Hippocampal formation (tissue), 2 donors: Measurements from ENCODE around the gene C1QTNF6.

ENCODE experiments used
- DNase-seq, 2 donors: peaks; one replicate each; lab custom pipeline; 2025; lab: John Stamatoyannopoulos, UW

The C1QTNF6 gene

DNA sequence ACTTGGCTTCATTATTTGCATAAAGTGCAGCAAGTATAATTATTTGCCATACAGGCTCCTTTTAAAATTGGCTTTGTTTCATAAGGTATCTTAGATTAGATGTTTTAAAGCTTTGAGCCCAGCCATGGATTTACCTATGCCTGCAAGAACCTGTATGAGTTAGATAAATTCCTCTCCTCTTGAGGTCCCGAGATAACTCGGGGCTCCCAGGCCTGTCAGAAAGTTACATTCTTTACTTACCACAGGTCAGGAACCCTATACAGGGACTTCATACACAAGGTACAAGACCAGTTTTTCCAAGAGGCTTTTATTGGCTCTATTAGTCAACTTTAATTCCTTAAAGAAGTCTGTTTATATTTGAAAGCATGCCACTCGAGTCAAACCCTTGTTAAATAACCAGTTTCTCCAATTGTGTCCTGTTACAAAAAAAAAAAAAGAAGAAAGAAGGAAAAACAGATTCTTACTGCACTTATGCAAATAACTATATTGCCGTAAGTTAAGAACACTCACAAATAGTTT, 2.3 kb upstream of the C1QTNF6 start:
- DNase-seq = no peak

DNA sequence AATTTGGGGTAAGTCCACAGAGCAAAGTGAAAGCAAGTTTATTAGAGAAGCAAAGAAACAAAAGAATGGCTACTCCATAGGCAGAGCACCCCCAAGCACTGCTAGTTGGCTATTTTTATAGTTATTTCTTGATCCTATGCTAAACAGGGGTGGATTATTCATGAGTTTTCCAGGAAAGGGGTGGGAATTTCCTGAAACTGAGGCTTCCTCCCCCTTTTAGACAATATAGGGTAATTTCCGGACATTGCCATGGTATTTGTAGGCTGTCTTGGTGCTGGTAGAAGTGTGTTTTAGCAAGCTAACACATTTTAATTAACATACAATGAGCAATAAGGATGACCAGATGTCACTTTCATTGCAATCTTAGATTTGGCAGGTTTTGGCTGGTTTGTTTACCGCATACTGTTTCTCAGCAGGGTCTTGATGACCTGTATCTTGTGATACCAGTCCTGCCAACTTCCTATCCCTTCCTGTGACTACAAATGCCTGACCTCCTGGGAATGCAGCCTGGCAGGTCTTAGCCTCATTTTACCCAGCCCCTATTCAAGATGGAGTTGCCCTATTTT, 937 bp upstream of the C1QTNF6 start:
- DNase-seq = no peak

DNA sequence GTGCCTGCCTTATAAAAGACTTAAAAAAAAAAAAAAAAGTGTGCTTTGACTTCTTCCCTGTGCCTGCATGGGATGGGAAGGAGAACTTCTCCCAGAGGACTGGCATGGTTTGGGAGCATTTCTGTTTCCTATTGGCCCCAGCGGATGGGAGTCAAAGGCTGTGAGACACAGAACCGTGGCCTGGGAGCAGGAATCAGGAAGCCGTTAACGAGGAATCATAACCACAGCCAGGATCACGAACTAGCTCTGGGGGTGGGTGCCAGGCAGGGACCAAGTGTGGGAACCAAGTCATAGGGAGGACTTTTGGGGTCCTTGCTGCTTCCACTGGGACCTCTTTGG, 526 bp downstream of the C1QTNF6 start:
- DNase-seq = no peak

DNA sequence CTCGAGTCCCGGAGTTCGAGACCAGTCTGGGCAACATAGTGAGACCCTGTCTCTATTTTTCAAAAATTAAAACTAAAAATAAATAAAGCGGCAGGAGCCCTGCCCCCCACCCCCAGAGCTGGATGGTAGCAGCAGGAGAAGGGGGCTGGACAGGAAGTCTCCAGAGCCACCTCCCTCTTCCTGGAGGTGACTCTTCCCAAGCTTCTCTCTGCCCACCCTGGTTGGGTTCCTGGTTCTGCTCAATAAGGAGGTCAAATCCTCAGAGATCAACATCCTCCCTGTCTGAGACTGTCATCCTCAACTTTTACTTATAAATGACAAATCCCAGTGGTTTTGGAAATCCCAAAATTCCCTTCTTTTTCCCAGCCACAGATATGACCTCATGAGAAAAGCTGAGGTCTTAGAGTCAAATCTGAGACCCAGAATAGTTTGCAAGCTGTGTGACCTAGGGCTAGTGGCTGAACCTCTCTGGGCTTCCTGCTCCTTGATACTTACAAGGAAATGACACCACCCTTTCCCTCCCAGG, 987 bp downstream of the C1QTNF6 start:
- no peak for DNase-seq

DNA sequence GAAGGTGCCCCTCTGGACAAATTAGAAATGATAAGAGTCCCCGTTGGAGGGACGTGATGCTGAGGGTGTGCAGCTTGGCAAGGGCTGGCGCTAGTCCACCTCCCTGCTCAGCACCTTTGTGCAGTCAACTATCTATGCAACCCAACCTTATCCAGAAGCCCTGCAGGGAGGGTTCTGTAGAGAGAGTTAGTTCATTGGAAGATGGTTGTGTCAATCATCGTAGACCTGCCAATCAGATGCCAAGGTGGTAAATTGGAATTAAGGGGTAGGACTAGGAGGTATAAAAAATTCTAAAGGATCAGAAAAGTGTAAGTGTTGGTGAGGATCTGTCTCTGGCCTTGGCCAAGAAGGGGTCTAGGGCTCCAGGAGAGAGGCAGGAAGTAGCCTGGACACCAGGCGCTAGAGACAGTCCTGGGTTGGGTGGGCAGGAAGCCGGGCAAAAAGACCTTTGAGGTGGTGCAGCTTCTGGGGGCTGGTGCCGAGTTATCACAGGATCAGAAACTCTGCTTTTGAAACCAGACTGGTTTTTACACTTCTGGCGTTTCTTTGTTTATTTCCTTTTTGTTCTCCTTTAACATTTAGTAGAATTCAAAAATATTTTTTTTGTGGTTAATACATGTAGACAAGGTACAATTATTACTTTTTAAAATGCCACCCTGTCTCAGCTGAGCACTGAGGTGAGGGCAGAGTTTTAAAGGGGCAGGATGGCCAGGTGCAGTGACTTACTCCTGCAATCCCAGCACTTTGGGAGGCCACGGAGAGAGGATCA, 1.6 kb downstream of the C1QTNF6 start:
- DNase-seq = no peak

DNA sequence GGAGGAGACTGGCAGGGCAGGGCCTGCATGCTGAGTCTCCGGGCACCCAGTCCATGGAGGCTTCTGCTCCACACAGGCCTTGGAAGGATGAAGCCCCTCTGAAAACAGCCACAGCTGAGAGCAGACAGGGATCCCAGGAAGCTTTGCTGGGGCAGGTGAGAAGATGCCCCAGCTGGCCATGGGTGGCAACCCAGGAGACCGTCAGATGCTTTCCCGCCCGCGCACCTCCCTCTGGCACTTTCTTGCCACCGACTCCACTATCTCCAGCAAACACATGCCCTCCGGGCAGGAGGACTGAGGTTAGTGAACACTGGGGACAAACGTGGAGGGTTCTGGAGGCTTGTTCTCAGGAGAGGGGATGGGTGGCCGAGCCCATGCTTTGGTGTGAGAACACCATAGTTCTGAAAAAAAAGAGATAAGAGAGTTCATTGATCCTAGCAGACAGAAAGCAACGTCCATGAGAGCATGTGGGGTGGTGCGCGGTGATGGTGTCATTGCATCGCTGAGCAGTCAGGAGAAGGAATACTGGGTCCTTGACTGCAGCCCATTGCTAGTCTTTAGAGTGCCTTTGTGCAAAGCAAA, 2.3 kb downstream of the C1QTNF6 start:
- no peak for DNase-seq

DNA sequence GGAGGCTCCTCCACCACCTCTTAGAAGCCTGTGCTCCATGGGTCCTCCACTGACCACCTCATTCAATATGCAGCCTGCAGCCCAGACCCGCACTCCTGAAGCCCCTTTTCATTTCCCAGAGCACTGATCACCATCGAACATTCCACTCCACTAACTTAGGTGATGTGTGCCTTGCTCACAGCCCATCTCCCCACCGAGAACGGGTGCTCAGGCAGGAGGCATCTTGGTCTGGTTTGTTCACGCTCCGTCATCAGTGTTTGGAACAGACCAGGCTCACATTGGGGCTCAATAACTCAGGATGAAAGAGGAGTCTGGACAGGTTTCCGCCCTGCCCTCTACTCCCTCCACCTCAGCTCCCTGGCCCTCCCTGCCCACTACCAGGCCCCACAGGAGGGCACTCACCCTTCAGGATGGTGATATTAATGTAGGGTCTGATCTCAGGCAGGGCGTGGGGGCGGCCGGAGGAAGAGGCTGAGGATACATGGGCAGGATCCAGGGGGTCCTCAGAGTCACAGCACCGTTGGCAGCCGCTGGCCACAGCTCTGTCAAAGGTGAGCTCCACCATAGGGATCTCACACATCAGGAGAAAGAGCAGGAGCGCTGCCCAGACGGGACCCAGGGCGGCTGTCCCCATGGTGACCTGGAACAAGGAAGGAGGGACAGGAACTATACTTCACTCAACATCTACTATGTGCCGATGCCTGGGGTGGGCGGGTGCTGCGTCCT, 3.1 kb downstream of the C1QTNF6 start:
- no peak for DNase-seq

DNA sequence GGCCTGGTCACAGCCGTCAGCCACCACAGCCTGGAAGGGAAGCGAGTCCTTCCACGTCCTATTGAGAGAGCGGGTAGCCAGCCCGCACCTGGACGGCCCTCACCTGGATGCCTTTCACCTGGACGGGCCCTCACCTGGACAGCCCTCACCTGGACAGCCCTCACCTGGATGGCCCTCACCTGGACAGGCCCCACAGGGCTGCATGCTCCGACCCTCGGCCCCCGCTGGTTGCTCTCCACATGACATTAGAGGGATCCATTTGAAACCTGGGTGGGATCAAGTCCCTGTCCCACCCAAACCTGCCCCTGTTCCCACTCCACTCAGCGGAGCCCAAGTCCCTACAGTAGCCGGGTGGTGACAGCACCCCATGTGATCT, 3.7 kb downstream of the C1QTNF6 start:
- DNase-seq = no peak

DNA sequence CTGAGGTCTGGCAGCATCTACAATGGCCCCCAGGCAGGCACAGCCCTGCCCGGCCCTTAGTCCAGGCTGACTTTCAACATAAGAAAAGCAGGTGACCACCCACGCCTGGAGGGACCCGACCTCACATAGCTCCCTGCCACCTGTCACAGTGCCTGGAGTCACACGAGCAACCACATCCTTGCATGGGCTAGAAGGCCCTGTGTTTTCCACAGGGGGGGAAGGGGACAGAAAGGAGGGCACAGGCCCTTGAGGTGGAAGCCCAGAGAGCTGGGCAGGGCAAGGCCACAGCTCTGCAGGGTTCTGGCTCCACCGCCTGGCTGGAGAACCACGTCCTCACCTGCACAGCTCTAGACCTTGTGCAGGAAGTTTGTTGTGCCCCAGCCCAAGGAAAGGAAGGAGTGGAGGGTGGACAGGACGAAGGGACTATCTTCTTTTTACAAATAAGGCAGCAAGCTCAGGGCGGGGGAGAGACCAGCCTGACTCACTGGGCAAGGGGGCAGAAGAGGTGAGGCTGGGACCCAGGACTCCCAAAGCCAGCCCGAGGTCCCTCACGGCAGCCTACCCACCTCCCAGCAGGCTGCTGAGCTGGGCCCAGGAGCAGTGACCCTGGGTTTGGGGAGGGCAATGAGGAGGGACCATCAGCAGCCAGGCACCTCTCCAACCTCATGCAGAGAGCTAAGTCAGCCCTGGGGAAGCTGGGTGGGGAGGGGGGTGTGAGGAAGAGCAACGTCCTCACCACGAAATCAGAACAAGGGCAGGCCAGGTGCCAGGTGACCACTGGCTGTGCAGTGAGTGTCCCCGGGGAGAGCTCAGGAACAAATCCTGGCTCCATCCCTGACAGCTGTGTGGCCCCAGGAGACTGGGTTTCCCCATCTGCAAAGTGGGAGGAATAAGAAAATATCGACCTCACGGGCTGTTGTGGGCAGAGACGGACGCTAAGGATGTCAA, 4.3 kb downstream of the C1QTNF6 start:
- no peak for DNase-seq

DNA sequence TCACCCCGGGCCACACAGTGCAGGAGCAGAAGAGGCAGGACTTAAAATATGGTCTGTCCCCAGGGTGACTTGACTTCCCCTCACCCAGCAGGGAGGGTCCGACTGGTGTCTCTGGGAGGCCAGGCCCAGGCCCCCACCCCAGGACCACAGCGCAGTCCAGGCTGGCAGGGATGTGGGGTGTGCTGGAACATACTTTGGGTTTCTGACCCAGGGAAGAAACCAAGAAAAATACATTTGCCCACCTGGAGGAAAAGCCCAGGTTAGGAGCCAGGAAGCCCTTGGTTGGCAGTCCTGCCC, 5.2 kb downstream of the C1QTNF6 start:
- no peak for DNase-seq

DNA sequence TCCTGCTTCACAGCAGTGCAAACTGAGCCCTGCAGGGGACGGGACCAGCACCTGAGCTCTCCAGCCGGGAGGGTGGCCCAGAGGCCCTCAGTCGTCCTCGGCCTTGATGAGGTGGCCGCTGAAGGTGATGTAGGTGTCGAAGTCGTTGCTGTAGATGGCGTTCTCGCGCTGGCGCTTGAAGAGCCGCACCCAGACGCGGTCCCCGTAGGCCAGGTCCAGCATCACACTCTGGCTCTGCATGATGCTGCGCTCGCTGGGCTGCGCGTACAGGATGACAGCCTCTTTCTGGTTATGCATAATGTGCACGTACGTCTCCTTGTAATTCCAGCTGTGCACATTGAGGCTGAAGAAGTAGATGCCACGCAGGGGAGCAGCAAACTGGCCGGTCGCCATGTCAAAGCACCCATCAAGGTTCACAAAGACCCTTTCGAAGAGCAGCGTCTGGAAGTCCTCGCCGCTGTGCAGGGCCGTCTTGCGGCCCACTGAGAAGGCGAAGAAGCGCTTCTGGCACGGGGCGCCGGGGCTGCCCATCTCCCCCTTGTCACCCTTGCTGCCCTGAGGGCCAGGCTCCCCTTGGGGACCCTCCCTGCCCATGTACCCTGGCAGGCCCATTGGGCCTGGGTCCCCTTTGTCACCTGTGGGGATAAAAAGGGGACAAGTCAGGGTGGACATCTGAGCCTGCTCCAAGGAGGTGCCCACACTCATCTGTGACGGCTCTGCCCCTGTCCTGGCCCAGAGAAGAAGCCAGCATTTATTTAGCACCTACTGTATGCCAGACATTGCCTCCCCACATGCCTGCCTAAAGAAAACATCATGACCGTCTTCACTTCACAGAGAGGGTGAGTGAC, 5.7 kb downstream of the C1QTNF6 start:
- no peak for DNase-seq

DNA sequence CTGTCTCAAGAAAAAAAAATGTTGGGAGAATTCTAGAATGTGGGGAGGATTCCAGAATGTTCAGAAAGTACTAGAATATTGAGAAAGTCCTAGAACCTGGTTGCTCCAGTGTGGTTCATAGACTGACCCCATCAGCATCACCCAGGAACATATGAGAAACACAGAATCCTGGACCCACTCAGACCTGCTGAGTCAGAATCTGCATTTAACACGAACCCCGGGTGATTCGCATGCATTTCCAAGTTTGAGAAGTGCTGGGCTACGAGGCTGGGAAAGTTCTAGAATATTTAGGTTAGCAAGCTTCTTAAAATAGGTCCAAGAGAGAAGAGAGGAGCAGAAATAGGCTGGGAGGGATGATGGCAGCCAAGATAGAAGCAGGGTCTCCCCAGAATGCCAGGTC, 6.4 kb downstream of the C1QTNF6 start:
- no peak for DNase-seq

DNA sequence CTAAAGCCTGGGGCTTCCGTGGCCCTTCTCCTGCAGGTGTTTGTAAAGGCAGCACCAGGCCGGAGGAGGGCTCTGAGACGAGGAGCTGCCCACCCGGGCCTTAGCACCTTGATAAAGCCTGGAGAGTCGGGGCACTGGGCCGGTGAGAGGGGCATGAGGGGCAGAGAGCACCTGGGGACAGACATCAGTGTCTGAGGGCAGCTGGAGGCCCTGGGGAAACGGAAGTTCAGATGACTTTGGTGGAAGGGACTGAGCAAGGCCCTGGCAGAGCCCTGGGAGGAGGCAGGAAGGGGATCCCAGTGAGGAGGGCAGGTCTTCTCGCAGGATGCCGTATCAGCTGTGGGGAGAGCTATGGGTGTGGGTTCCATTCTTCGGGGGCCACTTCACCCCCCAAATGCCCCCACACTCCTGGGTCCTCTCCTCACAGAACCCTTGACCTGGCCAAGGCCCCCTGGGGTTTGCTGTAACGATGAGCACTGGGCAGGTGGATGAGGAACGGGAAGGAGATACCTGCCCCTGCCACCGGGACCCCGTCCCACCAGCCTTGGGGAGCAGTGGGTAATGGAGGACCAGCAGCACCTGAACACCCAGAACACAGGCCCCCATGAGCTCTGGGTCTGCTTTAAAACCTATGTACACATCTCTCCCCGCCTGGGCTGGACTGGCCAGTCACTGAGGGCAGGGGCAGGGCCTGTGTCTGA, 7.4 kb downstream of the C1QTNF6 start:
- DNase-seq = no peak

DNA sequence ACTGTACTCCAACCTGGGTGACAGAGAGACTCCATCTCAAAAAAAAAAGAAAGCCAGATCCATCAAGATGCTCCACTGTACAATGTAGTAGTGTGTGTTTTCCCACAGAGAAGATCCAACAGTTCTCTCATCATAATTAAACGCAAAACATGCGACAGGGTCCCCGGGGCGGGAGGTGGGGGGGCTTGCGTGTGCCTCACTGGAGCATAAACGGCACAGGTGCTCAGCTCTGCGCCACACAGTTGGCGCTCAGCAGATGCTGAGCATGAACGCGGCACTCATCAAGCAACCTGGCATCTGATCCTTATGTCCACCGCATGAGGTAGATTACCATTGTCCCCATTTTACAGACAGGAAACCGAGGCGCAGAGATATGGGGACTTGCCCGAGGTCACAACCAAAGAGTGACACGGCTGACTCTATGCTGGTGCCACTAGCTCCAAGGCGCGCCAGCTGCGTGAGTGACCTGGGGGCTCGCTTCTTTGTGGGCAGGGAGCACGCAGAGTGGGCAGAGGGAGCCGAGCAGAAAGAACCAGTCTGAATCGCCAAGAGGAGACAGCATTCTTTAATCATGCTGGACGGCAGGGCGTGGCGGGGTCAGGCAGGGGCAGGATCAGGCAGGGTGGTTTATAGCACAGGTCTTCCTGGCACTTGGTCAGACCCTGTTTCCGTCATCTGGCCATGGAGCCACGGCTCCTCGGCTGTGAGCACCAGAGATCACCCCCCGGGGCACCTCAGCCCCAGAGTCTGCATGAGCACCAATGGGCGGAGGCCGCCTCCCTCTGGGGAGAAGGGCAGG, 8.2 kb downstream of the C1QTNF6 start:
- DNase-seq = no peak

DNA sequence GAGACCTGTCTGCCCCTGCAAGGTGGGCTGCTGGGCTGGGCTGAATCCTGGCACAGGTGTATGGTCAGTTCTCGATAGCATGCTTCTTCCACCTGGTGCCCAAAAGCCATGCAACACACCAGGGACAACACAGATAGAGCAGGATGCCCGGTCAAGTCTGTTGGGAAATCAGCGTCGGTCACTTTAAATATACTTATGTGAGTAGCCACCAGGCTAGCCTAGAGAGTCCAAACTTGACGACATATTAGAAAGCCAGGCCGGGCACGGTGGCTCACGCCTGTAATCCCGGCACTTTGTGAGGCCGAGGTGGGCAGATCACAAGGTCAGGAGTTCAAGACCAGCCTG, 8.9 kb downstream of the C1QTNF6 start:
- no peak for DNase-seq

DNA sequence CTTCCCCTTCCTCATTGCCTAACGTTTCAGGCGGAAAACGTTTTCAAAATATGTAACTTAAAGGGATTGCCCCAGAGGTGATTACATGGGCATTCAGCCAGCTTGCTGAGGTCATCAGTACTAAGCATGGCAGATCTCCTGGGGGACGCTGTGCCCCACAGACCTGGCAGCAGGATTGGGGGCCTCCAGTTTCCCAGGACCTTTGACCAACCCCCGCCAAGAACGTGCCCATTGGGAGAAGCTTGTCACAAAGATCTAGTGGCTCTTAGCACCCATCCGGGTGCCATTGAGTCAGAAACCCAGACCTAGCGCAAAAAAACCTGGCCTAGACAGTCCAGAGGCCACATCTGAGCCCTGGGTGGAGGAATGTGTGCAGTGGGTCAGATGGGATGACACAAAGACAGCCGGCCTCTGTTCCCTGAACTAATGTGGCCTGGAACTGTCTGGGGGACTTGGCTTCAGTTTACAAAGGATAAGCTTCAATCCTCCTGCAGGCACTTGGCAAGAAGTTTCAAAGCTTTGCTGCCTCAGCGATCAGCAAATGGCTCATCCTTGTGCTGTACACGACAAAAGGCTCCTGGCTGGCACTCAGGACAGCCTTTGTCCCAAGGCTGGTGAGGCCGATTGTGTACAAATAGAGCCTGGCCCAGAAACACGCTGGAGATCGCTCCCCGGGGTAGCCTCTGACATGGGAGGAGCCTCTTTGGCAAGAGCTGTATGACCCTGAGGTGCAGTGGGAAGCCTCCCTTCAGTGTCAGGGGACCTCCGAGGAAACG, 9.5 kb downstream of the C1QTNF6 start:
- DNase-seq = no peak

DNA sequence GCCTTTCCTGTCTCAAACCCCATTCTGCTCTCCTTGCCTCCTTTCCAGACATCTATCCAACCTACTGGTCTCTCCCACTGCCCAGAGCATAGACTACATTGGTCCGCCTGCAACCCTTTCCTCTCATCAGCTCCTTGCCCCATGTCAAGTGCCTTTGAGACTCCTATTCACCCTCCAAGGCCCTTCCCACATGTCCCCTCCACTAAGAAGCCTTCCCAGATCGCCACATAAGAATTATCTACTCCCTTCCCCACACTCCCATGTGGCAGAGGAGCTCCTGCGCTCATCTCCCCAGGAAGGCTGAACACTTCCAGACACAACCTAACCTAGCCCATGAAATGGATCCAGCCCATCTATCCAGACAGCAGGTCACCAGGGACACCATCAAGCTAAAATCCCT, 10.3 kb downstream of the C1QTNF6 start:
- DNase-seq = no peak

DNA sequence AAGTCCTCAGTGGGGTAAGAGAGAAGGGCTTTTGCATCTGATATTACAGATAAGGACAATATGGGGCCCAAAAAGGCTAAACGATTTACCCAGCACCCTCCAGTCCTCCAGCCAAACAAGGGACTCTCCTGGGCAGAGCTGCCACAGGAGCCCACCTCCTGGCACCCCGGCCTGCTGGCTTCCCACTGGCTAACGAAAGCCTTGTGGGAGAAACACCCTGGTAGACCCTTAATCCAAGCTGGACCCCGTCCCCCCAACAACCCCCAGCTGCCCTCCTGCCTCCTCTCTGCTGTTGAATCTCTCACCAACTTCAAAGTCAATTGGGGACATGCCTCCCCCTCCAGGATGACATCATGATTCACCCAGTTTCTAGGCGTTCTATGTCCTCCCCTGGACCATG, 10.8 kb downstream of the C1QTNF6 start:
- no peak for DNase-seq
